ENCODE results near the gene NAA80. TPM values are rescaled to one million over a fixed set of nuclear protein-coding genes. Genes with fewer than 3 reads are reported as not detected.

The NAA80 gene
- total RNA-seq, 1 donor from 2014 or later = 10.9 TPM

- Mint-ChIP-seq H3K36me3 (ENCODE audit: low read depth) (no peaks in the 10 kb centered on the region), H3K4me1 (ENCODE audit: low read depth) (peaks cover 31% of the 10 kb centered on the region), H3K9me3 (ENCODE audit: low read depth) (no peaks in the 10 kb centered on the region), H3K27ac (ENCODE audit: unreplicated experiment) (no peak overlapping the region), H3K27me3 (ENCODE audit: low read depth) (no peaks in the 10 kb centered on the region), H3K4me3 (ENCODE audit: unreplicated experiment) (no peak overlapping the region)
- DNase-seq (ENCODE audit: low spot score) = no peak
- no peak for TF ChIP-seq CTCF (IDR thresholded peaks at IDR 0.05)
Observed at GRCh38 chr3:50342813-50343633, 43.8 kb upstream of the NAA80 start.

GRCh38 chr3:50341996-50342650 is 42.9 kb upstream of the NAA80 start:
- Mint-ChIP-seq H3K4me3 (ENCODE audit: unreplicated experiment) (no peak overlapping the region), H3K9me3 (ENCODE audit: low read depth) (no peaks in the 10 kb centered on the region), H3K36me3 (ENCODE audit: low read depth) (no peaks in the 10 kb centered on the region), H3K27ac (ENCODE audit: unreplicated experiment) (no peak overlapping the region), H3K4me1 (ENCODE audit: low read depth) (peaks cover 29% of the 10 kb centered on the region), H3K27me3 (ENCODE audit: low read depth) (no peaks in the 10 kb centered on the region)
- DNase-seq (ENCODE audit: low spot score) = no peak
- no peak for TF ChIP-seq CTCF (IDR thresholded peaks at IDR 0.05)

GRCh38 chr3:50341537-50341936 is 42.3 kb upstream of the NAA80 start:
- Mint-ChIP-seq H3K27me3 (ENCODE audit: low read depth) (no peaks in the 10 kb centered on the region), H3K9me3 (ENCODE audit: low read depth) (no peaks in the 10 kb centered on the region)

GRCh38 chr3:50340448-50341329 is 41.5 kb upstream of the NAA80 start, which contains the start of gene RASSF1:
Gene RASSF1 (minus strand): TSS chr3:50340836. CDS start chr3:50340805, 31 bp downstream.
- no peaks in the 10 kb centered on the region for H3K9me3 Mint-ChIP-seq (ENCODE audit: low read depth)
- TF ChIP-seq CTCF (IDR thresholded peaks at IDR 0.05) = no peak
- H3K27me3 Mint-ChIP-seq (ENCODE audit: low read depth) = no peaks in the 10 kb centered on the region
- H3K36me3 Mint-ChIP-seq (ENCODE audit: low read depth) = no peaks in the 10 kb centered on the region
- H3K27ac Mint-ChIP-seq (ENCODE audit: unreplicated experiment) = no peak within 1 kb of the TSS
- H3K4me1 Mint-ChIP-seq (ENCODE audit: low read depth) = peaks cover 33% of the 10 kb centered on the region
- peak within 1 kb of the TSS; percentile 19 for H3K4me3 Mint-ChIP-seq (ENCODE audit: unreplicated experiment)
- DNase-seq (ENCODE audit: low spot score) = no peak

More at GRCh38 chr3:50341537-50341936, 42.3 kb upstream of the NAA80 start:
- TF ChIP-seq CTCF (IDR thresholded peaks at IDR 0.05) = no peak
- no peak for DNase-seq (ENCODE audit: low spot score)
- Mint-ChIP-seq H3K4me3 (ENCODE audit: unreplicated experiment) (no peak overlapping the region), H3K4me1 (ENCODE audit: low read depth) (peaks cover 29% of the 10 kb centered on the region), H3K36me3 (ENCODE audit: low read depth) (no peaks in the 10 kb centered on the region), H3K27ac (ENCODE audit: unreplicated experiment) (no peak overlapping the region)

GRCh38 chr3:50340147-50340447 is 40.9 kb upstream of the NAA80 start:
- no peak for TF ChIP-seq CTCF (IDR thresholded peaks at IDR 0.05)
- no peaks in the 10 kb centered on the region for H3K36me3 Mint-ChIP-seq (ENCODE audit: low read depth)
- DNase-seq (ENCODE audit: low spot score) = no peak
- H3K9me3 Mint-ChIP-seq (ENCODE audit: low read depth) = no peaks in the 10 kb centered on the region
- H3K27me3 Mint-ChIP-seq (ENCODE audit: low read depth) = no peaks in the 10 kb centered on the region
- H3K27ac Mint-ChIP-seq (ENCODE audit: unreplicated experiment) = no peak overlapping the region
- H3K4me3 Mint-ChIP-seq (ENCODE audit: unreplicated experiment) = no peak overlapping the region
- peaks cover 39% of the 10 kb centered on the region for H3K4me1 Mint-ChIP-seq (ENCODE audit: low read depth)

Measured in chondrocyte (in vitro differentiated cells).